ENCODE measurements around the gene MAP4K4. TPM values are rescaled to one million over a fixed set of nuclear protein-coding genes. Genes with fewer than 3 reads are reported as not detected.
A peak's percentile ranks its signal among the peaks of the same experiment; 100 is the strongest.

MAP4K4 gene
- total RNA-seq, result 10 to 100 TPM; 26.8 to 30.7 TPM

- intact Hi-C loops (cut with DNase I), result loop anchor here (10.0 kb wide), 1 partner anchor 127 kb away; no protein-coding TSS in a partner anchor
- peak within 1 kb of the TSS; percentile 55 for H3K27ac ChIP-seq
- no peaks in the 10 kb centered on the region for H3K27me3 ChIP-seq
- H3K4me3 ChIP-seq, result peak within 1 kb of the TSS; percentile 65
- no peaks in the 10 kb centered on the region for H3K4me1 ChIP-seq
- no peaks in the 10 kb centered on the region for H3K9me3 ChIP-seq
- TF ChIP-seq CTCF (IDR thresholded peaks at IDR 0.05), result no peak
- no peaks in the 10 kb centered on the region for H3K36me3 ChIP-seq
- DNase-seq, result peak; percentile 79
- H3K9ac ChIP-seq (ENCODE audit: low read depth in 2 of 2, low read length in 2 of 2), result peak within 1 kb of the TSS; percentile 68 to 80
These were observed at the start of gene MAP4K4 for GRCh38 chr2:101697124-101698013. Gene MAP4K4, plus strand, starts transcription at chr2:101697707. Its CDS starts 374 bp downstream, at chr2:101698081.

- Histone ChIP-seq H3K4me1 (no peaks in the 10 kb centered on the region), H3K9ac (ENCODE audit: low read depth in 2 of 2, low read length in 2 of 2) (no peak overlapping the region), H3K4me3 (no peak overlapping the region), H3K36me3 (no peaks in the 10 kb centered on the region), H3K9me3 (no peaks in the 10 kb centered on the region), H3K27ac (no peak overlapping the region), H3K27me3 (no peaks in the 10 kb centered on the region)
- no peak for TF ChIP-seq CTCF (IDR thresholded peaks at IDR 0.05)
- intact Hi-C loops (cut with DNase I), result no loop called here
- DNase-seq, result no peak
These were observed 44.0 kb upstream of the MAP4K4 start for GRCh38 chr2:101653469-101653868.

- Histone ChIP-seq H3K4me1 (no peaks in the 10 kb centered on the region), H3K27me3 (no peaks in the 10 kb centered on the region), H3K9ac (ENCODE audit: low read depth in 2 of 2, low read length in 2 of 2) (no peak overlapping the region), H3K9me3 (no peaks in the 10 kb centered on the region), H3K27ac (no peak overlapping the region), H3K36me3 (no peaks in the 10 kb centered on the region), H3K4me3 (no peak overlapping the region)
- TF ChIP-seq CTCF (IDR thresholded peaks at IDR 0.05), result no peak
- DNase-seq, result no peak
- intact Hi-C loops (cut with DNase I), result no loop called here
These were observed 41.6 kb upstream of the MAP4K4 start for GRCh38 chr2:101655702-101656422.

GRCh38 chr2:101657787-101658186 is 39.7 kb upstream of the MAP4K4 start:
- H3K4me3 ChIP-seq, result no peak overlapping the region
- no peak overlapping the region for H3K9ac ChIP-seq (ENCODE audit: low read depth in 2 of 2, low read length in 2 of 2)
- H3K27ac ChIP-seq, result no peak overlapping the region
- intact Hi-C loops (cut with DNase I), result no loop called here
- no peaks in the 10 kb centered on the region for H3K27me3 ChIP-seq
- no peaks in the 10 kb centered on the region for H3K9me3 ChIP-seq
- H3K4me1 ChIP-seq, result no peaks in the 10 kb centered on the region
- no peak for DNase-seq
- TF ChIP-seq CTCF (IDR thresholded peaks at IDR 0.05), result no peak
- H3K36me3 ChIP-seq, result no peaks in the 10 kb centered on the region

GRCh38 chr2:101658387-101658786 is 39.1 kb upstream of the MAP4K4 start:
- intact Hi-C loops (cut with DNase I), result no loop called here
- Histone ChIP-seq H3K9ac (ENCODE audit: low read depth in 2 of 2, low read length in 2 of 2) (no peak overlapping the region), H3K4me1 (no peaks in the 10 kb centered on the region), H3K27me3 (no peaks in the 10 kb centered on the region), H3K27ac (no peak overlapping the region), H3K4me3 (no peak overlapping the region), H3K9me3 (no peaks in the 10 kb centered on the region), H3K36me3 (no peaks in the 10 kb centered on the region)
- no peak for TF ChIP-seq CTCF (IDR thresholded peaks at IDR 0.05)
- DNase-seq, result no peak
